Stimulated activated naive CD4-positive, alpha-beta T cell (primary cell): Measurements from ENCODE around the gene TCERG1.

Experiments
- DNase-seq, 6 experiments: peaks; one replicate each; lab custom pipeline; 2025; lab: John Stamatoyannopoulos, UW

The TCERG1 gene

DNA sequence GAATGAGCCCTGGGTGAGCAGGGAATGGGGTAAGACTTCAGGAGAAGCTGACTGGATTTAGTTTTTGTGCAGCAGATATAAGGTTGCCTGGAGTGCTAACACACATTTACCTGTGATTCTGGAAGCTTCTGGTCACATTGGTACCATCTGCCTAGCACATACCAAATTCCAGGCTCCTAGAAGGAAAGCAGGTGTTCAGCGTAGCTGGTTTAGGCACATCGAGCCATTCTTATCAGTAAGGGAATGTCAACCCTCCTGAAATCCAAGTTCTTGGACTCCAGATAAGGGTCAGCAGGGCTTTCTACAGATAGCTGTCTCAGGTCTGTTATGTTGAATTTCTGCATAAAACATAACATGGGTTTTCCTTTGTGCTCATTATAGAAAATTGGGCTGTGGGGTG lies 10.3 kb downstream of the TCERG1 start:
- no peak for DNase-seq

- DNase-seq, result no peak
These were observed 11.8 kb downstream of the TCERG1 start for GRCh38 chr5:146458894-146459293.

GRCh38 chr5:146461319-146461718 lies 14.2 kb downstream of the TCERG1 start:
- no peak for DNase-seq

GRCh38 chr5:146463446-146463845 lies 16.3 kb downstream of the TCERG1 start:
- no peak for DNase-seq

GRCh38 chr5:146466521-146467349 lies 19.6 kb downstream of the TCERG1 start:
- no peak for DNase-seq

- no peak for DNase-seq
These were observed 20.6 kb downstream of the TCERG1 start for GRCh38 chr5:146467760-146468159.

DNA sequence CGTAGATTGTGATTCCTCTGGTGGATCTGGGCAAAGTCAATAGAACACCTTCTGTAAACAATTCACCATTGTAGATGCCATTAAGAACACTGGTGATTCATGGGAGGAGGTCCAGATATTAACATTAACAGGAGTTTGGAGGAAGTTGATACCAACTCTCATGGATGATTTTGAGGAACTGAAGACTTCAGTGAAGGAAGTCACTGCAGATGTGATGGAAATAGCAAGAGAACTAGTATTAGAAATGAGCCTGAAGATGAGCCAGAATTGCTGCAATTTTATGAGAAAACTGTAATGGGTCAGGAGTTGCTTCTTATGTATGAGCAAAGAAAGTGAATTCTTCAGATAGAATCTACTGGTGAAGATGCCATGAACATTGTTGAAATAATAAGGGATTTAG lies 26.9 kb downstream of the TCERG1 start:
- DNase-seq, result no peak

- no peak for DNase-seq
These were observed 28.2 kb downstream of the TCERG1 start for GRCh38 chr5:146475190-146475780.

DNA sequence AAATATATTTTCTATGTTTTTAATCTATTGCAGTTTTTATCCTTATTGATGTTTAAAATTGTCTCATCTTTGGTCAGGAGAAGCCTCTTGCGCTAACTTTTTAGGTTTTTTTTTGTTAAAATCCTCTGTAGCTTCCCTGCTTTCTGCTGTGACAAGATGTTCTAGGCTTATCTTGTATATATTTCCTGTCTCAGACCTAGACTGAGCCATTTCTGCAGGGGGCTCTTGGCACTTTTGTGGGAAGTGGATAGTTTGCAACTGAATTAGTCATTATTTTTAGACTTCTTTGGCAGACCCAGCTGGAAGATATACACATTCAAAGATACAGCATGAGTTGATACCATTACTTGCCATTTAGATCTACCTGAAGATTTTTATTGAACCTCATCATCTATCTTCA lies 28.8 kb downstream of the TCERG1 start:
- DNase-seq, result no peak

DNA sequence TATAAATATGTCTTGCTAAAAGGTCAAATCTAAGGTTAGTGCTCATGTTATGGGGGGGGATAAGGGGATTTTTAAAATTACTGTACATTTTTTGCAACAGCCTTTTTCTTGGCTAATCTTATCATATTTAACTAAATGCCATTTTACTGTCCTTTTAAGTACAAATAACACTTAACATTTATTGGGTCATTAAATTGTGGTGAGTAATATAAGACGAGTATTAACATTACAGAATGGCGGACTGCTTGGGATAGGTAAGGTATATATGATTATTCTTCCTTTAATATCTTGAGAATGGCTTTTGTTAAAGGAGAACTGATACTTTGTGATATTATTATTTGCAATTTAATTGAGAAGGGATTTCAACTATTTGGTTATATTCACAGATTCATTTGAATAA lies 35.6 kb downstream of the TCERG1 start:
- no peak for DNase-seq

GRCh38 chr5:146484714-146485391 lies 37.7 kb downstream of the TCERG1 start:
- DNase-seq, result no peak

GRCh38 chr5:146490089-146490843 lies 43.1 kb downstream of the TCERG1 start:
- DNase-seq, result no peak

DNA sequence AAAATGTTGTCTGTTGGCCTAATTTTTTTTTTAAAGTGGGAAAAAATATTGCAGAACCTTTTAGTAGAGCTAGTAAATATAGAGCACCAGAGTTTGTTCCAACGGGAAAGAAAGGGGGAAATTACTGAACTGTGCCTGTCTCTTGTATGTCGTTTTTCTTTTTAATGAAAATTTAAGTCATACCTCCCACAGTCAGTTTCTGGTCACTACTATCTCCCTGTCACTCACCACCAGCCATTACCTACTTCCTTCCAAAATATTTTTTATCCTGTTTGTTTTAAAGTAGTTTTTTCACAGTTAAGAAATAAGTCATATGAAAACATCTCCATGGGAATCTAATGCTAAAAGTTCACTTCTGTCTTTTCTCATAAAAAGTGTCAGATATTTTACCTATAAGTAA lies 47.5 kb downstream of the TCERG1 start:
- DNase-seq, result no peak

DNA sequence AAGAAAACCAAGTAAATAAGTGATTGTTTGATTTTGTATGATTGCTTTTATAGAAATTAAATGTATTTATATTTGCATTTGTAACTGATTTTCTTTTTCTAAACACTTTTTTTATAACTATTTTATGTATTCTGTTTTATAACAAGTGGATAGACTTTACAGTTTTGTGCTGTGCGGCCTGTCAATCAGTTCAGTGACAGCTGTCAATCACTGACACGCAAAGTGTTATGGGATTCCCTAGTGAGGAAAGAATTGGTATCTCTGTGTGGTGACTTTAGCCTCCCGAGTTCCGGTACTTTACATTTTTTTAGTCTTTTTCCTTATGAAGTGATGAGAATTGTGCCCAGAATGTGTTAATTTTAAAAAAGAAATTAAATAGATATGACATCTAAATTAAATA lies 52.5 kb downstream of the TCERG1 start:
- no peak for DNase-seq

GRCh38 chr5:146507428-146507827 lies 60.3 kb downstream of the TCERG1 start:
- no peak for DNase-seq

DNA sequence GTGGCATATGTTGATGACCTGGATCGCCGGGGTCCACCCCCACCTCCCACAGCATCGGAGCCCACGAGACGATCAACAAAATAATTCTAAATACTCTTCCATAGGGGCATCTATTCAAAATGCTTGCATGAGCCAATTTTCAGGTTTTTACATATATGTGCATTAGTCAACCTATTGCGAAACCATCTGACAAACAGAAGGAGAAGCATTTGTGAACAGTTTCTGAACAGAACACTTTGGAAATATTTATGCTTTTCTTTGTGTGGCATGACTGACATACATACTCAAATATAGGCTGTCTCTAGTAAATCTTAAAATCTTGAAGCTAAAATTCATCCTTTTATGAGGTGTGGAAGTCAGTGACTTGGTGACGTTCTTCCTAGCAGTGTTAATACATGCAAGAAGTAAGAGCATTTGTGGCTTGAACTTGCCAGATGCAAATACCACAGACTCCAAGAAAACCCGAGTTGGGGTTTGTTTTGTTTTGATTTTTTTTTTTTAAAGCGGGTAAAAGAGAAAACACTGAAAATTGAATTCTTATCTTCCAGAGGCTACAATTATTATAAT lies 63.5 kb downstream of the TCERG1 start:
- DNase-seq, result no peak

DNA sequence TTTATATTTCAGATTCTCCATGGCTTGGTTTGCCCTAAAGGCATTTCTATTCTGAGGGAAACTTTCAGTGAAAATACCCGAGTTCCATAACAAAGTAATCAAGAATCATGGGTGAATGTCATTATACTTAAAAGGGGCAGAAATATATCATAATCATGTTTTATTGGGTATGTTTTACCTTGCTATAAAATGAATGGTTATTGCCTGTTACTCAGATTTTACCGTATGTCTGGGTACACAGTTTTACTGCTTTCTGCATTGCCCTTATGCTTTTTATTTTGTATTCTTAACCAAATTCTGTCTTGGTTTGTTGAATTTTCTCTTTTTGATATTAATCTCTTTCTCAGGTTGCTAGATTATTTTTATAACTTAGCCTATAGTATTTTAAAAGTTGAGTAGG lies 66.3 kb downstream of the TCERG1 start:
- no peak for DNase-seq

- DNase-seq, result no peak
These were observed 67.4 kb downstream of the TCERG1 start for GRCh38 chr5:146514575-146514974.

DNA sequence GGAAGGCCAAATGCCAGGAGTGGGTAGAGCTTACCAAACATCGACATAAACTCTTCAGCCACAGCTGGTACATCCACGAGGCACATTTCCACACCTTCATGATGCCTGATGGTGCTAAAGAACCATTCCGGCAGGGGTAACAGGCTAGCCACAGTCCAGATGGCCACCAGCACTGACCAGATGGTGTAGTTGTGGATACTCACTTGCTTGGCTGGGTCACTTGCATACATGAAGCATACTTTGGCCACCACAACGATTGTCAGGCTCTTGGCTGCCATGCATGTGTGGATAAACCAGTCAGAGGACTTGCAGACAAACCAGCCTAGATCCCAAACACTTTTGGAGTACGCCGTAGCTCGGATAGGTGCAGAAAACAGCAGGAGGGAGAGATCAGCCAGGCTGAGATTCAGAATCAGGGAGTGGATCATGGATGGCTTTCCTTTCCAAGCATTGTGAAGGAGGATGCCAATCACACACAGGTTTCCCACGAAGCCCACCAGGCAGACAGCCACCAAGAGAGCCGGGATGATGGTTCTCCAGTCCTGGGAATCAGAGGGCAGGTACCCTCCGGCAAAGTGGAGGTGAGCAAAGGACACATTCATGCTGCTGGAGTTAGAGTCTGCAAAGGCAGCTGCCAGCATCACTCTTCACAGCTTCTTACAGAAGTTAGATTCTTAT lies 68.5 kb downstream of the TCERG1 start:
- no peak for DNase-seq

DNA sequence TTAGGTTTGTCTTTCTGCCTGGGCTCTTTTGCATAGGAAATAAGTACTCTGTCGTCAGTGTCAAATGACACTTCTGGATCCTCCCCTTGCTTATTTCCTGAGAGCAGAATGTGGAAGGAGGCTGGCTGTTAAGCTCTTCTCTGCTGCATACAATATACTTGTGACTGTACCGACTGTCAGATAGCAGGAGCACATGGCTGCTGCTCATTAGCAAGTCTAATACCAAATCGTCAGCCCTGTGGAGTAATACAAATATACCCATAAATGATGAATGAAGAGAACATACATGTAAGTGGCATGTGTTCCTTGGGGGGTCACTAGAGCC lies 69.0 kb downstream of the TCERG1 start, which contains the start of gene GPR151:
GPR151 (minus strand) TSS at position 40 of the 325 bp plus-strand sequence. CDS start 77 bp downstream, outside the sequence.
- DNase-seq, result no peak

GRCh38 chr5:146519554-146519953 lies 72.4 kb downstream of the TCERG1 start:
- no peak for DNase-seq

DNA sequence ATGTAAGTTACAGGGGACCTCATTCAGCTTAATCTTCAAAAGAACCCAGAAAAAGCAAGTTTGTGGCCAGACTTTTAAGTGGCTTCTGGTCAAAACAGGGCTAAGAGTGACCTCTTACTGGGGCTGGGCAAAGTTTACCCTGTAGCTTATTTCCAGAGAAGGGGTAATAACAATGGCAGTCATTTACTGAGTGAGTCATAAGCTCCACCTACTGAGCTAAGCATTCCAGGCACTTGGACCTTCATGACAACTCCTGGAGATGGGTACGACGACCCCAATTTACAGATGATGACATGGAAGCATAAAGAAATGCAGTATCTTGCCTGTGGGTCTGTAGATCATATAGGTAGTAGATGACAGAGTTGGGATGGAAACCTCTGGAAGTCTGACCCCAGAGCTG lies 73.6 kb downstream of the TCERG1 start:
- no peak for DNase-seq
